ENCODE measurements around the gene TNFAIP8.
"Not testable (repeated sequence)": the region's sequence is repeated elsewhere in the genome, so short reads cannot be mapped to it uniquely, and the experiment has no call there.

Gene TNFAIP8

GRCh38 chr5:119398727-119399466 is 43.1 kb downstream of the TNFAIP8 start:
- no peak for FAIRE-seq

GRCh38 chr5:119400245-119400644 is 44.4 kb downstream of the TNFAIP8 start:
- FAIRE-seq, result no peak

- FAIRE-seq, result no peak
Measured at GRCh38 chr5:119402081-119402480, 46.3 kb downstream of the TNFAIP8 start.

GRCh38 chr5:119402555-119402954 is 46.7 kb downstream of the TNFAIP8 start:
- FAIRE-seq, result no peak

- no peak for FAIRE-seq
Measured at GRCh38 chr5:119404033-119404432, 48.2 kb downstream of the TNFAIP8 start.

- no peak for FAIRE-seq
Measured at GRCh38 chr5:119405419-119405818, 49.6 kb downstream of the TNFAIP8 start.

GRCh38 chr5:119406551-119407110 is 50.8 kb downstream of the TNFAIP8 start:
- no peak for FAIRE-seq

GRCh38 chr5:119409235-119409815 is 53.5 kb downstream of the TNFAIP8 start:
- FAIRE-seq, result no peak

- FAIRE-seq, result no peak
Measured at GRCh38 chr5:119410448-119411159, 54.8 kb downstream of the TNFAIP8 start.

- FAIRE-seq, result peak; percentile 99
Measured at GRCh38 chr5:119411361-119412278, 55.8 kb downstream of the TNFAIP8 start.

- no peak for FAIRE-seq
Measured at GRCh38 chr5:119412279-119413227, 56.7 kb downstream of the TNFAIP8 start.

- not testable (repeated sequence) for FAIRE-seq
Measured at GRCh38 chr5:119414124-119414734, 58.4 kb downstream of the TNFAIP8 start.

GRCh38 chr5:119417891-119418605 is 62.2 kb downstream of the TNFAIP8 start:
- no peak for FAIRE-seq

GRCh38 chr5:119418606-119419100 is 62.8 kb downstream of the TNFAIP8 start:
- no peak for FAIRE-seq

- FAIRE-seq, result no peak
Measured at GRCh38 chr5:119420169-119420568, 64.3 kb downstream of the TNFAIP8 start.

- FAIRE-seq, result no peak
Measured at GRCh38 chr5:119426057-119426456, 70.2 kb downstream of the TNFAIP8 start.

- no peak for FAIRE-seq
Measured at GRCh38 chr5:119427060-119427459, 71.2 kb downstream of the TNFAIP8 start.

- not testable (repeated sequence) for FAIRE-seq
Measured at GRCh38 chr5:119427596-119427995, 71.8 kb downstream of the TNFAIP8 start.

GRCh38 chr5:119428166-119428565 is 72.3 kb downstream of the TNFAIP8 start:
- FAIRE-seq, result not testable (repeated sequence)

GRCh38 chr5:119428574-119428973 is 72.8 kb downstream of the TNFAIP8 start:
- not testable (repeated sequence) for FAIRE-seq
